GM21360 (cell line): ENCODE data around the gene SRRD.
A peak's percentile ranks its signal among the peaks of the same experiment; 100 is the strongest.
"Not testable (repeated sequence)": the region's sequence is repeated elsewhere in the genome, so short reads cannot be mapped to it uniquely, and the experiment has no call there.

Experiments
- ATAC-seq: cut with Tn5 transposase; IDR thresholded peaks from one replicate; pipeline ENCODE4 v1.9.1; 2021; ENCODE audit warnings: mild to moderate bottlenecking, moderate library complexity; ENCODE audit not compliant: unreplicated experiment

SRRD gene, protein sequence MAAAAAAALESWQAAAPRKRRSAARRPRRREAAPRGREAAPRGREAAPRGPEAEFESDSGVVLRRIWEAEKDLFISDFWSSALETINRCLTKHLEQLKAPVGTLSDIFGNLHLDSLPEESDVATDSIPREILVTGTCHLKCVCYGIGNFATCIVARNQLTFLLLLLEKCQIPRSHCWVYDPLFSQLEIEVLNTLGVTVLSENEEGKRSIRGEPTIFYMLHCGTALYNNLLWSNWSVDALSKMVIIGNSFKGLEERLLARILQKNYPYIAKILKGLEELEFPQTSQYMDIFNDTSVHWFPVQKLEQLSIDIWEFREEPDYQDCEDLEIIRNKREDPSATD

DNA sequence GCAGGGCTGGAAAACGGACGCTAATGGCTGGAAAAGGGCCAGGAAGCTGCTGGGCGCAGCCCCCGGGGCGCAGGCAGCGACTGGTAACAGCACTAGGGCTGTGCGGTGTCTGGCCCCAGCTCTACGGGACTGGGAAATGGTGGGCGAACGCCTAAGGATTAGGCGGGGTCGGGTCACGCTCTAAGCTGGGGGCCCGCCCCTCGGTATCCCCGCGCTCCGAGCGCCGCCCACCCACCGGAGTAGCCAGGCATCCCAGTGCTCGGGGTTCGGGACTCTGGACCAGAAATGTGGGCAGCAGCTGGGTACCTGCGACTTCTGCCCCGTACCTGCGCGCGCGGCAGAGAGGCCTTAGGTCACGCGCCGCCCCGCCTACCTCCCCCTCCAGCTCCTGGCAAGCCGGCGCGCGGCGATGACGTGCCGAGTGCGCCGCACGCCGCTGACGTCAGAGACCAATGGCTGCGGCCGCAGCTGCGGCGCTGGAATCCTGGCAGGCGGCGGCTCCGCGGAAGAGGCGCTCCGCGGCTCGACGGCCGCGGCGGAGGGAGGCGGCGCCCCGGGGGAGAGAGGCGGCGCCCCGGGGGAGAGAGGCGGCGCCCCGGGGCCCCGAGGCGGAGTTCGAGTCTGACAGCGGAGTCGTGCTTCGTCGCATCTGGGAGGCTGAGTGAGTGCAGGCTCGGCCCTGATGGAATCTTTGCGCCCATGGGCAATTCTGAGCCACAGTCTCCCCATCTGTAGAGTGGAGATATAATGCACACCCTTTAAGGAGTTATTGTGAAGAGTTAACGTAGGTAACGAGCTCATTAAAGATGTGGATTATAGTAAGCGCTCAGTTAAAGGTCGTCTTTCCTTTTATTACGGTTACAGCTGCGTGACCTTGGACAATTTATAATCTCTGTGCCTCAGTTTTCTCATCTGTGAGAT, at the start of gene SRRD, which contains the start of gene HPS4:
Gene SRRD (plus strand): TSS at position 439 of the 921 bp plus-strand sequence. CDS start 14 bp downstream, at position 453.
Gene HPS4 (minus strand): TSS at position 345 of the 921 bp plus-strand sequence. CDS start 2,021 bp downstream, outside the sequence.
- peak; percentile 71 for ATAC-seq

DNA sequence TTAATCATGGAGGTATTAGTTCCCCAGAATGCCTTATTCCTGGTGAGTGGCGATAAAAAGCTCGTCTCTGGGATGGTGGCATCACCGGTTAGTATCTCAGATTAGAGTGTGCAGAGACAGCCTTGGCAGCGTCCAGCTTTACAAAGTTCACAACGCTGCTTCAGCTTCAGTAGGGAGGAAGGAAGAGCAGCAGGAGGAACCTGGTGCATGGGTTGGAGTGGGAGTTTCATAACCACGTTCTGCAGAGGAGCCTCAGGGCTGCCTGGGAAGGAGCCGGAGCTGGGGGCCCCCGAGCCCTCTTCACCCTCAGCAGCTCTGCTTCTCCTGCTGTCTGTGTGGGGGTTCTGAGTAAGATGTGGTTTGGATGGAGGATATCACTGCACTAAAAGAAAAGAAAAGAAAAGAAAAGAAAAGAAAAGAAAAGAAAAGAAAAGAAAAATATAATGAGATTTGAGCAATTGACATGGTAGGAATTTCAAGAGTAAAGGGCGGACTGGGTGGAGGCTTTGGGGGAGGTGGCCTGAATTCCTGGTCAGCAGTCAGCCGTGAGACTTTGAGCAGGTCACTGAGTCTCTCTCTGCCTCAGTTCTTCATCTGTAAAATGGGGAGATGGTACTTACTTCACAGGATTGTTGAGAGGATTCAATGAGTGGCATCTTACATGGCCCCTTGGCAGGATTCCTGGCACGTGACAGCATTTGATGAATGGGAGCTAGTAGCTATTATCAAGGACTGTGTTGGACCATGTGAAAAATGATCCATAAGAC, 48.2 kb upstream of the SRRD start:
- no peak for ATAC-seq

DNA sequence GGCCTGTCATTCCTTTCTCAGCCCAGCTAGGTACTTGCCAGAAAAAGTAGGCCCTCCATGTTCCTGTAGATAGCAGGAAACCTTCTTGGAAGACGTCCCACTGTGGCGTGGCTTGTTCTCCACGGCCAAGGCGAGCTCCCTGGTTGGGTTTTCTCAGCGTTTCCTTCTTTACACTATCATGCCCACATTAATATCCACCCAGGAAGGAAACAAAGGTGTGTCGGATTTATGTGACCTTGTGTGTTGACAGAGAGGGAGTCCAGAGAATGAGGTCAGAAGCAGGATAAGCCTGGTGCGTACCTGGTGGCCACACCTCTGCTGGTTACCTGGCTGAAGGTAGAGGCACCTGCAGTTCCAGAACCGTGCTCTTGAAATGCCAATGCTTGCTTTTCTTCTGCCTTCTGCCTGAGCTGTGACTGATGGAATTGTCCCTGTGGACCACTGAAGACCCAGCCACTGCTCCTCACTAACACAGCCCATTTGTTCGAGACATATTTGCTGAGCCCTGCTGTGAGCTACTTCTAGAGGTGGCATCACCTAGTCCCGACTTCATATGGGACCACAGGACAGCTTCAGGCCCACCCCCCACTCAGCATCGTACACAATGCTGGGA, 46.7 kb upstream of the SRRD start:
- ATAC-seq, result no peak

DNA sequence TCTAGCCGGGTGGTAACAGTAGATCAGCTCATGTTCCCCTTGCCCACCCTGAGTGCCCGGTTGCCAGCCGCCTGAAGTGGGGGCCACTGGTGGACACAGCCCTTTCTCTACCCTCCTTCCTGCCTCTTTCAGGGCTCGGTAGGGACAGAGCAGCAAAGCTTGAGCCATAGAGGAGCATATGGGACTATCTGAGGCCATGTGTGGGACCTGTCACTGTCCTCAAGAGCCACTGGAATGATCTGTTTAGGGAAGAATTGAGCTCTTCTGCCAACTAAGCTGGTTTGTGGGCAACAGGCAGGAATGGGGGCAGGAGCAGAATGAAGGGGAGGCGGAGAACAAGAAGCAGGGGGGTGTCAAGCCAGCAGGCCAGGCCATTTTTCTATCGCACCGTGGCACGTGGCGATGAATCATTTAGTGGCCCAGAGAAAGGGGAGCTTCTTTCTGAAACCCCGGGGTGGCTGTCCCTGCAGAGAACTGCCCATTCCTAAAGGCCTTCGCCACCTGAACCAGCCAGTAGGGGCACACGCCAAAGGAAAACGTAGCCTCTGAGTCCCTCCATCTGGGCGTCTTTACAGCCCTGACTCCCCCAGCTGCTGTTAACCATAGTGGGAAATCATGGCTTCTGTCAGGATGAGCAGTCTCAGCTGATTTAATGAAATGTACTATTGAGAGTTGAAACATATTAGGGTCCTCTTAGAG, 45.8 kb upstream of the SRRD start:
- no peak for ATAC-seq

DNA sequence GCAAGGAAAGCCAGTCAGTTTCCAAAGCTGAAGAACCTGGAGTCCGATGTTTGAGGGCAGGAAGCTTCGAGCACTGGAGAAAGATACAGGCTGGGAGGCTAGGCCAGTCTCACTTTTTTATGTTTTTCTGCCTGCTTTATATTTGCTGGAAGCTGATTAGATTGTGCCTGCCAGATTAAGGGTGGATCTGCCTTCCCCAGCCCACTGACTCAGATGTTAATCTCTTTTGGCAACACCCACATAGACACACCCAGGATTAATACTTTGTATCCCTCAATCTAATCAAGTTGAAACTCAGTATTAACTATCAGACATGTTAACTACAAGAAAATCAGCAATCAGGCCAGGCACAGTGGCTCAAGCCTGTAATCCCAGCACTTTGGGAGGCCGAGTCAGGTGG, 44.9 kb upstream of the SRRD start:
- not testable (repeated sequence) for ATAC-seq

DNA sequence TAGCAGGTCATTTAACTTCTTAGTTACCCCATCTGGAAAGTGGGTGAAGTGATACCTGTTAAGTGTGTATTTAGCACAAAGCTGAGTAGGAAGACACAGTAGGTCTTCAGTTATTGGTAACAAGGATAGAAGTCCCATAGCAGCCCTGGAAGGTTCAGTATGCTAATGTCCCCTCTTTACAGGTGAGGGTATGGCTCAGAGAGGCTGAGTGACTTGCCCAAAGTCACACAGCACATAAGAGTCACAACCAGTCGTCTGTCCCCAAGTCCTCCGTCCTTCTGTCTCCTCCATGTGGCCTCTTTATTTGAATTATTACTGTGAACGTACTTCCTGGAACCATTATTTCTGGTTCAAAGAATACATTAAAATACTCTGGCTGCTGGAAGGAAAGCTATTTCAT, 44.1 kb upstream of the SRRD start:
- no peak for ATAC-seq

DNA sequence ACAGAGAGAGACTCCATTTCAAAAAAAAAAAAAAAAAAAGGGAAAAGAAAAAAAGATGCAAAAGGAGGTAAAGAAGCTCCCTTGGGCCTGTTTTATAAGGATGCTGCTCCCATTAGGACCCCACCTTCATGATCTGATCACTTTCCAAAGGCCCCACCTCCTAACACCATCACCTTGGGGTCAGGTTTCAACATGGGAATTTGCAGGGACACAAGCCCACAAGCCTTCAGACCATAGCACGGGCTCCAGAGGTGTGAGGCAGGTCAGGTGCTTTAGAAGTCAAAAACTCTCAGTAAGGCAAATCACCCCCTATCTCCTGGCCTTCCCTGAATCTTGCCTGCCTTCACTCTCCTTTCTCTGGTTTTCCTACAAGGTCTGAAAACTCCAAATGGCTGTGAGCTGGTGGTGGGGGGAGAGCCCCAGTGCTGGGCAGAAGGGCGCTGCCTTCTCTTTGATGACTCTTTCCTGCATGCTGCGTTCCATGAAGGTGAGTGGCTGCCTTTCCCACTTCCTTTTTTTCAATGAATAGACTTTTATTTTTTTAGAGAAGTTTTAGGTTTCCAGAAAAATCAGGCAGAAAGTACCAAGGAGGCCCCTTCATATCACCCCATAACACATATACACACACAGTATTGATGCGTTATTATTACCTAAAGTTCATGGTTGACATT, 41.5 kb upstream of the SRRD start:
- no peak for ATAC-seq

DNA sequence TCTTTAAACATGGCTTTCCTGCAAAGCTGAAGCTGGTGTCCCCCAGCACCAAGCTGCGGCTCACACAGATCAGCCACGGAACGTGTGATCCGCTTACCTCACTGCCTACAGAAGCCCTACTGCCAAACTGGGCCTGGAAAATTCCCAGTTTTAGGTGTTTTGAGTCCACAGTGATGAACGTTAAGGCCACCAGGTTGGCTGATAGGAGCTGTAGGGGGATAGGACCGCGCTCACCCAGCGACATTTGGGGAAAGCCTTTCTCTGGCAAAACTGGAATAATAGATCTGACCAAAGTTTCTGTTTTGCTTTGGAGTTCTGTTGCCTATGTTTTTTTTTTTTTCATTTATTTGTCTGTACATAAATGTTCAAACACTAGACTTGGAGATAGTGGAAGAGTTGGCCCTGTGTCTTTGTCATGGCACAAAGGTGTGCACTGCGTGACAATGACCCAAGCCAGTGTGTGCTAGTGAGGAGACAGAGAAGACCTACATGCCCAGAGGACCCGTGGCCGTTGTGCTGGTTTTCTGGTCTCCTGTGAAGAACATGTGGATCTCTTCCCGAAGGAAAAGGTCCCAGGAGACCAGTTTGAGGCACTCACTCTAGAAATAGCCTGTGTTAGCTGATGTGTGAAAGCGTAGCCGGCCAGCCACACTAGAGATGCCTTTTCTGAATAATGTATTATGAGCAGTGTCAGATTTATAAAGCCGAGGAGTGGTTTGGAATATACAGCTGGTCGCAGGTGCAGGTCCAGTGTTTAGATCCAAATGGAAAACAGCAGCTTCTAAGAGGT, 39.6 kb upstream of the SRRD start:
- no peak for ATAC-seq

DNA sequence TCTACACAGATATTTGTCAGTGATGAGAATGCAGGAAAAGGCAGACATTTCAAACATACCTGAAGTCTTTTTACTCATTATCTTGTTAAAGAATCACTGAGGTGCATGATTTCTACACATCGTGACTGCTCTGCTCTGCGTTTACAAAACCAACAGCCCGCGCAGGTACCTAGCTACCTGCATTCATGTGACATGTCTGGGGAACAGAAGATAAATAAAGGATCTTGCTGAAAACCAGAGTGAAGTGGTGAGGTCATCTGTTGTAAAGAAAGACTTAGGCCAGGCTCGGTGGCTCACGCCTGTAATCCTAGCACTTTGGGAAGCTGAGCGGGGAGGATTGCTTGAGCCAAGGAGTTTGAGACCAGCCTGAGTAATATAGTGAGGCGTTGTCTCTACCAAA, 38.9 kb upstream of the SRRD start:
- no peak for ATAC-seq

DNA sequence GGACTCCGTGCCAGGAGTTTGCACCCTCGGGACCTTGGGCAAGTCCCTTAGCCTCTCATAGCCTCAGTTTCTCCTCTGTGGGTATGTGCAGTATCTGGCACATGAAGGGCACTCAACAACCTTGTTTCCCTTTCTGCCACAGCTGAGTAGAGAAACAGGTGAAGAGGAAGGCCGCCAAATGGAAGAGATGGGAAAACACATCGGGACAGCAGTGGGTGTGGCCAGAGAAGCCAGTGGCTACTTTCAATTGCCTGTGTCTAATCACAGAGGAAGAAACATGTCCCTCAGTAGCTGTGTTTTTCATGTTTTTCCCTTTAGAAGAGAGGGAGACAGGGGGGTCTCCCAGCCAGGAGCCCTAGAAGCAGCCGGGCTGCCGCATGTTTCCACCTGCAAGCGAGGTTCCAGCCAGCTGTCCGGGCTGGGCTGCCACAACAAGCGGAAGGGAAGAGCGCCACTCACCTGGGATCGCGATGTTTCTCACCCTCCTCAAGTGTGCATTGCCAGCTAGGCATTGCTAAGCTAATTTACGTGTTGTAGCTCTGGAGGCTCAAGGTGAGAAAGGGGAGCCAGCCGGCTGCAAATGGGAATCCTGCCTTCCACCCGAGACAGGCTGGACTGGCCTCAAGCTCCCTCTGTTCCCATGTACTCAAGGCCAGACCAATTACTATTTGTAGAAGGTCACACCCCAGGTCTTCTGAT, 38.0 kb upstream of the SRRD start:
- ATAC-seq, result no peak

DNA sequence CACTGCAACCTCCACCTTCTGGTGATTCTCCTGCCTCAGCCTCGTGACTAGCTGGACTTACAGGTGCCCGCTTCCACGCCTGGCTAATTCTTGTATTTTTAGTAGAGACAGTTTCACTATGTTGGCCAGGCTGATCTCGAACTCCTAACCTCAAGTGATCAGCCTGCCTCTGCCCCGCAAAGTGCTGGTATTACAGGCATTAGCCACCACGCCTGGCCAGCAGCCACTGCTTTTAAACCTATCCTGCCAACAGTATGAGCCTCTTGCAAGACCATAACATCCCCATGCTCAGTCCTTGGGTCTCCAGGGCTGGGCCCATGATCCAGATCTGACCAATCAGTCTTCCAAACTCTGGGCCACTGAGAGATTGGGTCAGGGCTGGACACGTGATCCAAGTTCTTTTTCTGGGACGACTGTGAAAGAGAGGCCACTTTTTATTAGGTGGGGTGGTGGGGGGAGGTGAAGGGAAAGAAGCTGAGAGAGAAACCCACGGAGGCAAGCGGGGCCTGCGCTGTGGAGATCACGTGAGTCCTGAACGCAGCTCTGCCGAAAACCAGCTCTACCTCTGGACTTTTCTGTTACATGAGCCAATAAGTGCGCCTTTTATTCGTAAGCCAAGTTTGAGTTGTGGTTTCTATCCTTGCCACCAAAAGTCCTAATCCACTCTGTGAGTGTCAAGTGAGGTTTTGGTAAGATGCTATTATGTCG, 36.7 kb upstream of the SRRD start:
- ATAC-seq, result no peak

DNA sequence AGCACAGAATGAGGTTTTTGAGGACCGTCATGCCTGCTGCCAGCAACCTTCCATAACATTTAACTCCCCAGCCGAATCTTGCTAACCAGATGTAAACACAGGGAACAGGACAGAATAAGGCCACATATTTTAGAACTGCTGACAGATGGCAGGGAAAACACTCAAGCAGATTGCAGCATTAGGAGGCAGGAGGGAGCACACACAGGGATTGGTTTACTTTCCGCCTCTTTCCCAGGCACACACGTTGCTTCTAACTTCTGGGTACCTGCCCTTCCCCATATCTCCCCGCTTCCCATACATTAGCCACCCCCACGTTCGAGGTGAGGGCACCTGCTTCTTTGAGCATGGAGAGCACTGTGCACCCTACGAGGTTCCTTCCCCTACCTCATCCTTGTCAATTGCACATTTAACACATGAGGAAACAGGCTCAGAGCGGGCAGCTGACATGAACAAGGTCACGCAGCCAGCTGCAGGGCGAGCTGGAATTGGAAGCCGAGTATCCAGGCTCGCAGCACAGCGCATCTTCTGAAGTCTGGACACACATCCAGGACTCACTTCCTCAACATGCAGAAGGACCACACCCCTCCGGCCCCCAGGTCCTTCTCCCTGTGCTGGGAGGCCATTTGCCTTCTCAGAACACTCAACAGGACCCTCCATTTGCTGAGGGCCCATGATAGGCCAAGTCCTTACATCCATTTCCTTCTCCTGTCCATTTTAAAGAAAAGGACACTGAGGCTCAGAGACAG, 35.9 kb upstream of the SRRD start:
- no peak for ATAC-seq

DNA sequence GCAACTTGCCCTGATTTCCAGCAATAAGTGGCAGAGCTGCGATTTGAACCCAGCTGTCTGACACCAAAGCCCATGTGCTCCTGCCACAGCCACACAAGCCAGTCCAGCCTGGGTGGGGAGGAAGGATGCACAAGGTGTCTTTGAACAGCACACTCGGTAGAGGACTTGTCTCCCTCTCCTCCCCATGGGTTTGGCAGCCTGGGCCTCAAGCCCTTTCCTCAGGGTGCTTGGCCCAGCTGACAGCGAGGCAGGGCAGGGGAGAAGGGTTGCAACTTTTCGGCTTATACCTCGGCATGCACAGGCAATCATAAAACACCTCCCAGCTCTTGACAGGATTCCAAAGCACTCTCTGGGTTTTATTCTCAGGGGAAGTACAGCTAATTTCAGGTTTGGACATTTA, 35.3 kb upstream of the SRRD start:
- ATAC-seq, result no peak

DNA sequence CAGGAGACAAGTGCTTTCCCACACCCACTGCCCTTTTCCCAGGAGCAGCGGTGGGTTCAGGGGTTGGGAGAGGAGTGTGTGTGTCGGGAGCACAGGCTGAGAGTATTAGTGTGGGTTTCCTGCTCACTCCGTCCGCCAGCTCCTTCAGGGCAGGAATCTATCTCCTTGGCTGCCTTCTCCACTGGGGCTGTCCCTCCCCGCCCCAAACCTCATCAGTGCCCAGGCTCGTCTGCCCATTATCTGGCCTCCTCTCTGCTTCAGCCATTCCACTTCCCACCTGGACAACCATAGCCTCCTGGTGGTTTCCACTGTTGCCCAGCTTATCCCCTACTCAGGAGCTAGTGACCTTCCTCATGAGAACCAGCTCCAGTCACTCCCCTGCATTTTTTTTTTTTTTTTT, 34.7 kb upstream of the SRRD start:
- no peak for ATAC-seq

DNA sequence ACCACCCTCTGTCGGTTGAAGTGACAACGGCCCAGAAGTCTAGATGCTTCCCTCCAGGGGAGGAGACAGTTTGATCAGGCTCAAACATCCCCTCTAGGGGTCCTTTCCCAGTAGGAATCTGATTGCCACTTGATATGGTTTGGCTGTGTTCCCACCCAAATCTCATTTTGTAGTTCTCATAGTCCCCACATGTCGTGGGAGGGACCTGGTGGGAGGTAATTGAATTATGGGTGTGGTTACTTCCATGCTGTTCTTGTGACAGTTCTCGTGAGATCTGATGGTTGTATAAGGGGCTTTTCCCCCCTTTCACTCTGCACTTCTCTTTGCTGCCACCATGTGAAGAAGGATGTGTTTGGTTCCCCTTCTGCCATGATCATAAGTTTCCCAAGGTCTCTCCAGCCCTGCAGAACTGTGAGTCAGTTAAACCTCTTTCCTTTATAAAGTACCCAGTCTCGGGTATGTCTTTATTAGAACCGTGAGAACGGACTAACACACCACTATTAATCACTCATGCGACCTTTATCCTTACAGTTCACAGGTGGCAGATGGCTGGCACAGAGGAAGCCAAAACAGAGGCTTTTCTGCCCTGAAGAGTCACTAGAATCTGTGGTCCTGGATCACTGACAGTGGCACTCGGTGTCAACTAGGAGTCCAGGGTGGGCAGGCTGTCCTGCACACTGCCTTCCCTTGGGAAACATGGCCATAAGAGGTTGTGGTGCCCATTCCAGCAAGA, 33.1 kb upstream of the SRRD start:
- ATAC-seq, result no peak
